Gastrocnemius medialis (tissue), 4 donors: ENCODE measurements around the gene EFNA1. TPM values are rescaled to one million over a fixed set of nuclear protein-coding genes. Genes with fewer than 3 reads are reported as not detected.

Experiments used
- ATAC-seq, 2 donors: fragments of 150-250 bp; one replicate each; pipeline ENCODE4 v1.9.1; 2016
- DNase-seq, 2 donors: peaks; one replicate each; pipeline ENCODE4 v3.0.0-alpha.2; 2019
- H3K27ac ChIP-seq, 4 donors: fragments of 200-600 bp; sonication (generic); 1 replicate in 1 of 4; 2 replicates in 3 of 4; pipeline ENCODE4 v1.5.1; 2016 to 2018; ENCODE audit warnings: mild to moderate bottlenecking in 2 of 4, moderate library complexity in 1 of 4
- H3K27me3 ChIP-seq, 3 donors: fragments of 200-600 bp; sonication (generic) in 2 of 3; 1 replicate in 1 of 3; 2 replicates in 2 of 3; pipeline versions ENCODE4 v1.5.1 to v1.6.0; 2016 to 2019; ENCODE audit warnings: mild to moderate bottlenecking in 1 of 3, moderate library complexity in 1 of 3
- H3K36me3 ChIP-seq, 2 donors: fragments of 200-600 bp; sonication (generic) in 1 of 2; one replicate each; pipeline ENCODE4 v1.5.1; 2017 to 2018
- H3K4me1 ChIP-seq, 2 donors: fragments of 200-600 bp; sonication (generic) in 1 of 2; one replicate each; pipeline ENCODE4 v1.5.1; 2016 to 2017; ENCODE audit warnings: mild to moderate bottlenecking in 2 of 2
- H3K4me3 ChIP-seq, 4 donors: fragments of 200-600 bp; sonication (generic) in 3 of 4; 1 replicate in 1 of 4; 2 replicates in 3 of 4; pipeline ENCODE4 v1.5.1; 2016 to 2019; ENCODE audit warnings: mild to moderate bottlenecking in 2 of 4
- H3K9me3 ChIP-seq, 3 donors: fragments of 200-600 bp; sonication (generic) in 2 of 3; 1 replicate in 1 of 3; 2 replicates in 2 of 3; pipeline ENCODE4 v1.5.1; 2016 to 2019
- POLR2A ChIP-seq, 2 donors: fragments of 450-650 bp; IDR thresholded peaks; one replicate each; pipeline ENCODE4 v1.6.1; 2017; ENCODE audit warnings: antibody characterized with exemption in 2 of 2, mild to moderate bottlenecking in 2 of 2, moderate library complexity in 2 of 2
- in situ Hi-C, 4 donors: fragments of 200-750 bp; cut with MboI; loops; one replicate each; pipeline versions ENCODE4 v1.15.0 to v1.8.0; 2017; ENCODE audit warnings: low sequenced_read_pairs in 4 of 4
- intact Hi-C: fragments of 100-400 bp; cut with DNase I; formaldehyde crosslinking; loops from one replicate; pipeline ENCODE4 v1.15.1; 2023; ENCODE audit warnings: low total_unique reads
- total RNA-seq, 4 donors: library from RNA; depleted of rRNA; stranded (reverse); fragments of >200 nt; gene quantifications; one replicate each; pipeline versions ENCODE4 v1.1.0 to v1.2.3, GENCODE V29; 2016
- TF ChIP-seq, protein P1 (sequence below), 5 experiments: fragments of 450-650 bp in 3 of 5; fragments of 200-600 bp in 2 of 5; sonication (generic) in 2 of 5; IDR thresholded peaks in 4 of 5; conservative IDR thresholded peaks in 1 of 5; 1 replicate in 4 of 5; 2 replicates in 1 of 5; pipeline ENCODE4 v1.5.1; 2016 to 2019; ENCODE audit warnings: antibody characterized with exemption in 5 of 5, mild to moderate bottlenecking in 3 of 5, moderate library complexity in 3 of 5

EFNA1 gene
- total RNA-seq, 4 donors from 2014 or later = 12.6 to 35.1 (median 14.4) TPM

- TF ChIP-seq, protein P1, sequence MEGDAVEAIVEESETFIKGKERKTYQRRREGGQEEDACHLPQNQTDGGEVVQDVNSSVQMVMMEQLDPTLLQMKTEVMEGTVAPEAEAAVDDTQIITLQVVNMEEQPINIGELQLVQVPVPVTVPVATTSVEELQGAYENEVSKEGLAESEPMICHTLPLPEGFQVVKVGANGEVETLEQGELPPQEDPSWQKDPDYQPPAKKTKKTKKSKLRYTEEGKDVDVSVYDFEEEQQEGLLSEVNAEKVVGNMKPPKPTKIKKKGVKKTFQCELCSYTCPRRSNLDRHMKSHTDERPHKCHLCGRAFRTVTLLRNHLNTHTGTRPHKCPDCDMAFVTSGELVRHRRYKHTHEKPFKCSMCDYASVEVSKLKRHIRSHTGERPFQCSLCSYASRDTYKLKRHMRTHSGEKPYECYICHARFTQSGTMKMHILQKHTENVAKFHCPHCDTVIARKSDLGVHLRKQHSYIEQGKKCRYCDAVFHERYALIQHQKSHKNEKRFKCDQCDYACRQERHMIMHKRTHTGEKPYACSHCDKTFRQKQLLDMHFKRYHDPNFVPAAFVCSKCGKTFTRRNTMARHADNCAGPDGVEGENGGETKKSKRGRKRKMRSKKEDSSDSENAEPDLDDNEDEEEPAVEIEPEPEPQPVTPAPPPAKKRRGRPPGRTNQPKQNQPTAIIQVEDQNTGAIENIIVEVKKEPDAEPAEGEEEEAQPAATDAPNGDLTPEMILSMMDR (IDR thresholded peaks at IDR 0.05 in 4 of 5, conservative IDR thresholded peaks at IDR 0.05 in 1 of 5) = no peak
- no peak for TF ChIP-seq POLR2A (IDR thresholded peaks at IDR 0.05)
- peak overlapping the region in 3 of 4 donors; percentile 34 to 68 (median 46) for H3K4me3 ChIP-seq
- H3K9me3 ChIP-seq = no peaks in the 10 kb centered on the region
- ATAC-seq (no peak), DNase-seq (no peak)
- H3K36me3 ChIP-seq = no peaks in the 10 kb centered on the region
- intact Hi-C loops = no loop called here
- peaks cover 44 to 48% of the 10 kb centered on the region in 2 donors for H3K4me1 ChIP-seq
- in situ Hi-C loops = no loop called here
- H3K27me3 ChIP-seq = peaks cover 51 to 56% (median 54%) of the 10 kb centered on the region in 3 donors
- H3K27ac ChIP-seq = no peak overlapping the region
Measured at GRCh38 chr1:155080312-155081228, 47.1 kb upstream of the EFNA1 start.

DNA sequence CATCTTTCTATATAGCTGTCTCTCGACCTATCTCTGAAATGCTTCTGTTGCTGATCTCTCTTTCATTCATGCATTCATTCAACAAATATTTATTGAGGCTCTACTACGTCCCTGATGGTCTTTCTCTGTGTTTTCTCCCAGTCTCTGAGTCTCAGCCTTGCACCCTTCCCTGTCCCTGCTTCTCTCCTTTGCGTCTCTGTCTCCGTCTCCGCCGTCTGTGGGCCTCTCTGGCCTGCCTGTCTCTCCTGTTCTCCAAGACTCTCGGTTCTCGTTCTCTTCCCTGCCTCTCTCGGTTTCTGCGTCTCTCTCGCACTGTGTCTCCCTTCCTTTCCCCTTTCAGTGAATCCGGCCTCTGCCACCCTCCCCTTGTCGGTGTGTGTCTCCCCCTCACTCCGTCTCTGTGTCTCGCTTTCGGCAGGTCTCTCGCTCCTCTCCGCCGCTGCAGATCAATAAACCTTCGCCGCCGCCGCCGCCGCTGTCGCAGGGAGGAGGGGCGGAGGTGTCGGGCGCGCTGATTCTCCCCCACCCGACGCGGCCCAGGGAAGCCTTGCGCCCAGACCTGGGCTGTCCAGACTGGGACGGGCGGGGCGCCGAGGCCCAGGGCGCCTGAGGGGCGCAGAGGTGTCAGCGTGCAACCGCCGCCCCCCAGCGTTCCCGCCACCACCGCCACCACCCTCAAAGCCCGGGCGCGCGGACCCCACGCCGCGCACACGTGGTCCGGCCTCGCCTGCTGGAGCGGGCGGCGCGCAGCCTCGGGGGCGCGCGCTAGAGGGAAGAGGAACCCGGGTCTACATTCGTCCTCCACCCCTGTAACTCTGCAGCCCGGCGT, 46.0 kb upstream of the EFNA1 start:
- in situ Hi-C loops = no loop called here
- no peak for ATAC-seq
- Histone ChIP-seq H3K4me1 (peaks cover 46 to 54% of the 10 kb centered on the region in 2 donors), H3K27me3 (peaks cover 51 to 56% (median 54%) of the 10 kb centered on the region in 3 donors), H3K27ac (no peak overlapping the region), H3K36me3 (no peaks in the 10 kb centered on the region), H3K9me3 (no peaks in the 10 kb centered on the region), H3K4me3 (peak overlapping the region in 3 of 4 donors; percentile 14 to 68 (median 14))
- DNase-seq = no peak
- no peak for TF ChIP-seq POLR2A (IDR thresholded peaks at IDR 0.05)
- TF ChIP-seq, protein P1 (IDR thresholded peaks at IDR 0.05 in 4 of 5, conservative IDR thresholded peaks at IDR 0.05 in 1 of 5) = no peak
- intact Hi-C loops = no loop called here

DNA sequence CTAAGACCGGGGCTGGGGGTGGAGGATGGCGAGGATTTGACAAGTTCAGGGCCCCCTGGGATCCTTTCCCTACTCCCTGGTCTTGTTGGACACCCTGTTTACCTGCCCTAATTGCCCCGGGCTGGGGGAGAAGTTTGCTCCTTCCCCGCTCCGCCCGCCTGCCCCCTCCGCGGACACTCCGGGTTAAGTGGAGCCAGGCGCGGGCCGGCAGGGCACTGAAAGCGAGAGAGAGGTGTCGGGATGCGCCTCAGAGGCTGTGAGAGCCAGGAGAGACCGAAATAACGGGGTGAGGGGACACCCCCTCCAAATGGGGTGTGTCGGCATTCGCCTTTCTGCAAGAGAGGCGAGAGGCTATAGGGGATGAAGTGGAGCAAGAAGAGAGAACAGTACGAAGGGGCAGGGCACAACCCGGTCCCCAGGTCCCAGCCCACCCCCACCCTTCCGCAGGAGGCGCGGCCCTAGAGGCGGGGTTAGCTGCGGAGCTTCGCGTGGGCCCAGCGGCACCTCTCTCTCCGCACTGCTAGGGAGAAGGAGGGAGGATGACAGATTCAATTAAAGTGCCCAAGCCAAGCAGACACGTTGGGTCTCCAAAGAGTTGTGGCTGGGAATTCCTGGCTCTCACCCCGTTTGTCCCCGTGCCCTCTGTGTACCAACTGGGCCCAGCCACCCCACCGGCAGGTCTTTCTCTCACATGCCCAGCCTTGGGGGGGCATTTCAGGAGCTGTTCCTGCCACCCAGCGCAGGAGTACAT, 45.2 kb upstream of the EFNA1 start:
- peak overlapping the region in 1 of 4 donors; percentile 14 for H3K4me3 ChIP-seq
- H3K27ac ChIP-seq = no peak overlapping the region
- in situ Hi-C loops (no loop called here), intact Hi-C loops (no loop called here)
- ATAC-seq (no peak), DNase-seq (no peak)
- no peaks in the 10 kb centered on the region for H3K36me3 ChIP-seq
- H3K4me1 ChIP-seq = peaks cover 46 to 54% of the 10 kb centered on the region in 2 donors
- no peaks in the 10 kb centered on the region for H3K9me3 ChIP-seq
- no peak for TF ChIP-seq POLR2A (IDR thresholded peaks at IDR 0.05)
- TF ChIP-seq, protein P1 (IDR thresholded peaks at IDR 0.05 in 4 of 5, conservative IDR thresholded peaks at IDR 0.05 in 1 of 5) = no peak
- peaks cover 51 to 56% (median 54%) of the 10 kb centered on the region in 3 donors for H3K27me3 ChIP-seq

DNA sequence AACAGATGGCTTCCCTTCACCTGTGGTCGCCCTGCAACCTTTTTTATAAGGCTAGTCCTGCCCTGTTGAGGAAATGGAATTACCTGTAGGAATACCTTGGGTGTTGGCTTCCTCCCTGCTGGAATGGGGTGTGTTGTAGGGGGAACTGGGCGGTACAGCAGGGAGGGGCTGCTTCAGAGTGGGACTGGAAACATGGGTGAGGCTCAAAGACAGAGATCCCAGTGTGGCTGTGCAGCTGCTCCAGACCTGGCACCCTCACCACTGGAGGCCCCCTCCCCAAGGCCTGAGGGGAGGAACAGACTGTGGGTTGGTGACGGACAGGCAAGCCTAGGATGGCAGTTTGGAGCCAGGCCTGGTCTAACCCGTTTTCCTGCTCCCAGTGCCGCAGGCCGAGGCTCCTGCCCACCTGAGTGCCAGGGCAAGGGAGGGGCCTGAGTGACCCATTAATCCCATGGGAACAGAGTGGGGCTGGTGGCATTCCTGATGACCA, 44.6 kb upstream of the EFNA1 start:
- TF ChIP-seq, protein P1 (IDR thresholded peaks at IDR 0.05 in 4 of 5, conservative IDR thresholded peaks at IDR 0.05 in 1 of 5) = no peak
- TF ChIP-seq POLR2A (IDR thresholded peaks at IDR 0.05) = no peak
- Histone ChIP-seq H3K4me1 (peaks cover 46 to 54% of the 10 kb centered on the region in 2 donors), H3K9me3 (no peaks in the 10 kb centered on the region), H3K36me3 (no peaks in the 10 kb centered on the region), H3K4me3 (no peak overlapping the region), H3K27ac (no peak overlapping the region), H3K27me3 (peaks cover 51 to 56% (median 54%) of the 10 kb centered on the region in 3 donors)
- intact Hi-C loops = no loop called here
- in situ Hi-C loops = no loop called here
- DNase-seq (no peak), ATAC-seq (no peak)
